Measurements from ENCODE around the gene SPAG6. TPM values are rescaled to one million over a fixed set of nuclear protein-coding genes. Genes with fewer than 3 reads are reported as not detected.

The SPAG6 gene
- total and polyA plus RNA-seq, 2 of the 8 experiments (the other 6 are each of a cell fraction or from before 2014, with no cell fraction given): 0.14 TPM; not detected in 1

DNA sequence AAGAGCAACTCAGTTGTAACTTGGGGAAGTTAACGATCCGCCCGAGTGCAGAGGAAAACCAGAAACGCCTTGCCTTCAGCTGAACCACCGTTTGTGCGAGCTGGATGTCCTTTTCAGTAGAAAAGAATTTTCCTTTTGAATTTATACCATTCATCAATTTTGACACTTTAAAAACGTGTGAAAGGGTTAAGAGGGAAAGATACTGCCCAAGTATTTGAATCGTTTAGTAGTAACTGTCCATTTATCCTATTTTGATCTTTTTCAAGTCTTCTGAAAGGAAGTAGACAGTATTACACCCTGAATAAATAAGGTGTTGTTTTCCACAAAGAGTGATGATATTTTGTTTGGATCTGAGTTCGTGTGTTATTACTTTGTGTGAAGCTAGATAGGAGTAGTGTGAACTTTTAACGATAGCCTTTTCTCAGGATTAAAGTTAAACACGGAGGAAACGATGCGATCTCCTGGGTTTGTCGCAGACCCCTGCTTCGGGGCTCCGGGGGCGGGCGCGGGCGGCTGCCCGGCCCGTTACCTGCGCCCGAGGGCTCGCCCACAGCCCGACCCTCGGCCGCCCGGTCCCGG is 25.2 kb upstream of the SPAG6 start:
- H2AFZ ChIP-seq (ENCODE audit: low read length): no peak overlapping the region
- no peaks in the 10 kb centered on the region for H3K79me2 ChIP-seq (ENCODE audit: control insufficient read depth in 1 of 2, insufficient read depth in 2 of 2, low read length in 2 of 2)
- no peak overlapping the region for H2BK120ac ChIP-seq (replicated peaks; ENCODE audit: low read depth, low read length)
- H3K9me3 ChIP-seq (ENCODE audit: insufficient read depth in 2 of 2, low read depth in 1 of 2, low read length in 1 of 2): no peaks in the 10 kb centered on the region
- H2BK5ac ChIP-seq (ENCODE audit: low read depth, low read length): no peak overlapping the region
- no peak overlapping the region for H3K56ac ChIP-seq (replicated peaks; ENCODE audit: insufficient read length, low read depth, low read length)
- no peak overlapping the region for H4K8ac ChIP-seq (ENCODE audit: extremely low read depth, insufficient read depth, low read length)
- H3K4me1 ChIP-seq (replicated peaks in 1 of 4; ENCODE audit: control insufficient read depth in 3 of 4, insufficient read depth in 4 of 4, low read length in 3 of 4): peaks cover 4 to 16% (median 6%) of the 10 kb centered on the region in 4 experiments; a peak in 5 of 7 replicates
- H3K27ac ChIP-seq (ENCODE audit: low read depth, low read length): no peak overlapping the region
- H2BK20ac ChIP-seq (ENCODE audit: low read length): no peak overlapping the region
- H3K14ac ChIP-seq (ENCODE audit: insufficient read length): no peak overlapping the region
- H3K18ac ChIP-seq (ENCODE audit: extremely low read depth, low read length): no peak overlapping the region; the same call in 1 of the 2 replicates
- H4K5ac ChIP-seq (ENCODE audit: insufficient read length, low read depth, low read length): no peak overlapping the region
- no peak overlapping the region for H3K9ac ChIP-seq (replicated peaks in 1 of 4; ENCODE audit: extremely low read depth in 1 of 4, low read depth in 3 of 4, low read length in 3 of 4)
- H3K79me1 ChIP-seq (ENCODE audit: low read depth, low read length): no peaks in the 10 kb centered on the region
- H3K4me2 ChIP-seq (ENCODE audit: insufficient read depth in 1 of 2, low read depth in 2 of 2, low read length in 2 of 2): peak overlapping the region; percentile 34 to 58; a peak in 3 of 4 replicates
- POLR2A ChIA-PET (ENCODE audit: partially characterized antibody): no interaction called here
- FAIRE-seq: no peak
- H4K20me1 ChIP-seq (replicated peaks in 1 of 2; ENCODE audit: control insufficient read depth in 1 of 2, insufficient read depth in 2 of 2, low read length in 2 of 2): peaks cover 7 to 12% of the 10 kb centered on the region in 2 experiments
- 5% methylated on average over 16 of the region's 30 CpGs; no CpG with 5 or more reads in 1 of the 2 experiments for WGBS, 2 experiments (ENCODE audit: extremely low coverage in 1 of 2, insufficient coverage in 1 of 2, insufficient read length in 1 of 2, insufficient replicate concordance in 2 of 2, low coverage in 1 of 2, low lambda C conversion rate in 2 of 2, missing lambda C conversion rate in 1 of 2)
- DNase-seq (ENCODE audit: low read depth in 1 of 2, low spot score in 2 of 2): no peak
- peaks cover 12% of the 10 kb centered on the region for H3K23me2 ChIP-seq (ENCODE audit: low read depth, low read length)
- no peak overlapping the region for H2BK15ac ChIP-seq (ENCODE audit: low read length)
- H3K23ac ChIP-seq (ENCODE audit: insufficient read length): no peak overlapping the region
- no peak overlapping the region for H2AK5ac ChIP-seq (ENCODE audit: low read depth, low read length)
- H3K27me3 ChIP-seq (replicated peaks in 1 of 4; ENCODE audit: control insufficient read depth in 3 of 4, extremely low read depth in 1 of 4, insufficient read depth in 3 of 4, low read length in 3 of 4): peaks cover 35 to 75% (median 53%) of the 10 kb centered on the region in 4 experiments
- no peaks in the 10 kb centered on the region for H3K36me3 ChIP-seq (ENCODE audit: control insufficient read depth in 2 of 4, insufficient read depth in 4 of 4, low read length in 3 of 4)
- H3K4me3 ChIP-seq (ENCODE audit: extremely low read depth in 1 of 4, insufficient read depth in 2 of 4, low read depth in 3 of 4, low read length in 4 of 4): peak overlapping the region in 2 of 4 experiments; percentile 53 to 63; a peak in 4 of 8 replicates
- no peak overlapping the region for H4K91ac ChIP-seq (replicated peaks; ENCODE audit: insufficient read length, low read length)
- H2BK12ac ChIP-seq (ENCODE audit: low read depth, low read length): no peak overlapping the region
- CTCF ChIA-PET (ENCODE audit: partially characterized antibody): no interaction called here
- H3K4ac ChIP-seq (replicated peaks; ENCODE audit: insufficient read length, low read depth, low read length): no peak overlapping the region
- TF ChIP-seq RNF2 (IDR thresholded peaks at IDR 0.05; ENCODE audit: borderline replicate concordance, low read depth, low read length, missing control alignments, poor library complexity, severe bottlenecking): peak; percentile 57

Measured in H1 (cell line).